Lung (tissue), 12 donors: ENCODE data around the gene JMJD7. TPM values are rescaled to one million over a fixed set of nuclear protein-coding genes. Genes with fewer than 3 reads are reported as not detected.

Experiments
- ATAC-seq: fragments of 200-7000 bp; cut with Tn5 transposase; one replicate; pipeline ENCODE4 v1.9.1; 2020; ENCODE audit warnings: moderate number of reproducible peaks; ENCODE audit not compliant: insufficient read depth, low FRiP score
- DNase-seq, 3 donors: peaks; one replicate each; pipeline ENCODE4 v3.0.0-alpha.2; 2013 to 2017
- H3K27ac ChIP-seq, 2 donors: one replicate each; pipeline ENCODE4 v1.5.1; 2013; ENCODE audit warnings: mild to moderate bottlenecking in 2 of 2, moderate library complexity in 2 of 2, control low read depth in 1 of 2, inconsistent platforms in 1 of 2, low read depth in 1 of 2, low read length in 1 of 2
- H3K27me3 ChIP-seq, 3 donors: one replicate each; pipeline ENCODE4 v1.5.1; 2013; ENCODE audit warnings: low read length in 2 of 3; ENCODE audit not compliant: control insufficient read depth in 3 of 3, insufficient read depth in 3 of 3
- H3K36me3 ChIP-seq, 4 donors: one replicate each; pipeline ENCODE4 v1.5.1; 2013; ENCODE audit warnings: low read length in 4 of 4, mild to moderate bottlenecking in 1 of 4, moderate library complexity in 1 of 4; ENCODE audit not compliant: control insufficient read depth in 4 of 4, insufficient read depth in 4 of 4
- H3K4me1 ChIP-seq, 5 donors: one replicate each; pipeline ENCODE4 v1.5.1; 2013; ENCODE audit warnings: low read length in 5 of 5, mild to moderate bottlenecking in 2 of 5, moderate library complexity in 1 of 5; ENCODE audit not compliant: control insufficient read depth in 5 of 5, insufficient read depth in 5 of 5
- H3K4me3 ChIP-seq: one replicate; pipeline ENCODE4 v1.5.1; 2013; ENCODE audit warnings: mild to moderate bottlenecking, control low read depth, moderate library complexity
- H3K9ac ChIP-seq, 2 donors: one replicate each; pipeline ENCODE4 v1.5.1; 2013; ENCODE audit warnings: low read length in 2 of 2, control low read depth in 1 of 2; ENCODE audit not compliant: insufficient read depth in 1 of 2
- H3K9me3 ChIP-seq, 4 donors: one replicate each; pipeline ENCODE4 v1.5.1; 2013; ENCODE audit warnings: low read length in 3 of 4, mild to moderate bottlenecking in 1 of 4, moderate library complexity in 1 of 4; ENCODE audit not compliant: control insufficient read depth in 4 of 4, insufficient read depth in 3 of 4
- CTCF ChIP-seq: IDR thresholded peaks from 2 replicates; pipeline ENCODE4 v1.5.1; 2012; ENCODE audit warnings: mild to moderate bottlenecking; ENCODE audit errors: control extremely low read depth, extremely low read depth
- WGBS, 2 donors: extraction: QIAGEN DNeasy Blood & Tissue Kit; methylation state at CpG; one replicate each; pipeline ENCODE4 v1.1.7; 2013; 5-methylcytosine and 5-hydroxymethylcytosine counted together
- polyA plus RNA-seq, 2 donors: library from polyadenylated mRNA; stranded (reverse); fragments of 200-250 nt; gene quantifications; one replicate each; pipeline ENCODE4 v1.2.1, GENCODE V29; 2013
- total RNA-seq, 2 donors: library from RNA; depleted of rRNA in 1 of 2; stranded (reverse); fragments of >200 nt in 1 of 2; gene quantifications; one replicate each; pipeline ENCODE4 v1.2.1, GENCODE V29; 2014 to 2021
- donor health status: control.
- donor health status: control.
- donor health status: Bipolar disorder and iron deficiency.
- donor health status: healthy.
- donor health status: DM: yes; HTN: yes; CAD: no.

Gene JMJD7
- total and polyA plus RNA-seq, 4 donors = 13.2 to 28.1 (median 21.3) TPM

DNA sequence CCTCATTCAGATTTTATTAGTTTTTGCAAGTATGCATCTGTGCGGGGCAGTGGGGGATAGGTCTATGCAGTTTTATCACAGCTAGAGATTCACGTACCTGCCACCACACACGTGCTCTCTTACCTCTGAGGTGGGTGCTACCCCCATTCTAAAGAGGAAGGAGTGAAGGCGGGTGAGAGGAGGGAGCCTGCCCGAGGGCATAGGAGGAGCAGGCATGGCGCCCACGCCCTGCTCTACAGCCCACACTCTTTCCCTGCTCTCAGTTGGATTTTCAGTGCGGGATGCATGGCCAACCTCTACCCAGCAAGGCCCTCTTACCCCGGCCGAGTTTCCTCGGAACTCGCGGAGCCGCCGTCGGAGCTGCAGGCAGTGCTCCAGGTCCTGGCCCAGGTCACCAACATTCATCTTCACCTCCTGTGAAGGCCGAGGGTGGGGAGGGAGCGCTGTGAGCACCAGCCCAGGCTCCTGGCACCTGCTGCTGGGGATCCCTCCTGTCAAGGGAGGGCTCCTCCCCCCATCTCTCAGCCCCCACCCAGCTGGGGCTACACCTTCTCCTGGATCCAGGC is 37.7 kb downstream of the JMJD7 start:
- DNase-seq = no peak
- Histone ChIP-seq H3K27ac (no peak overlapping the region), H3K27me3 (no peaks in the 10 kb centered on the region)

DNA sequence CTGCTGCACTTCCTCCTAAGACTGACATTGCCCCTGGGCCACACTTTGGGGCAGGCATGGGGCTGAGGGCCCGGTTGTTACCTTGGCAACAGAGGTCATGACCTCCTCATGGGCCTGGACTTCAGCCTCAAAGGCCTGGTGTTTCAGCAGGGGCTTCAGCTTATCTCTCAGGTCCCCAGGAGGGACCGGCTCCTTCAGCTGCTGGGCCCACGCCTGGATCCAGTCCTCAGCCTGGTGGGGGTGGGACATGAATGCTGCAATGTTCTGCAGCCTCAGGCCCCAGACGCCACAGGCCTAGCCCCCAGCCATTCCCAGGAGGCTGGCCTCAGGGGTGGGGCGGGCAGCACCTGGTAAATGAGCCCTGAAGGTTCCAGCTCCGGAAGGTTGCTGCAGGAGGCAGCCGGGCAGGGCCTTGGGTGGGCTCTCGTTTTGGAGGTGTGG is 38.4 kb downstream of the JMJD7 start:
- Histone ChIP-seq H3K9me3 (no peaks in the 10 kb centered on the region), H3K4me1 (peaks cover 0 to 8% (median 0%) of the 10 kb centered on the region in 5 donors), H3K36me3 (no peaks in the 10 kb centered on the region), H3K27me3 (no peaks in the 10 kb centered on the region), H3K4me3 (no peak overlapping the region), H3K9ac (no peak overlapping the region), H3K27ac (no peak overlapping the region)
- WGBS, 2 donors = 90 to 91% methylated on average over 8 of the region's 8 CpGs
- ATAC-seq (no peak), DNase-seq (no peak)
- no peak for TF ChIP-seq CTCF

More for the DNA sequence above, 37.7 kb downstream of the JMJD7 start:
- Histone ChIP-seq H3K9ac (no peak overlapping the region), H3K4me3 (no peak overlapping the region), H3K4me1 (peaks cover 0 to 8% (median 0%) of the 10 kb centered on the region in 5 donors), H3K9me3 (no peaks in the 10 kb centered on the region), H3K36me3 (no peaks in the 10 kb centered on the region)
- no peak for TF ChIP-seq CTCF
- WGBS, 2 donors = 86% methylated on average over 18 of the region's 18 CpGs
- no peak for ATAC-seq

DNA sequence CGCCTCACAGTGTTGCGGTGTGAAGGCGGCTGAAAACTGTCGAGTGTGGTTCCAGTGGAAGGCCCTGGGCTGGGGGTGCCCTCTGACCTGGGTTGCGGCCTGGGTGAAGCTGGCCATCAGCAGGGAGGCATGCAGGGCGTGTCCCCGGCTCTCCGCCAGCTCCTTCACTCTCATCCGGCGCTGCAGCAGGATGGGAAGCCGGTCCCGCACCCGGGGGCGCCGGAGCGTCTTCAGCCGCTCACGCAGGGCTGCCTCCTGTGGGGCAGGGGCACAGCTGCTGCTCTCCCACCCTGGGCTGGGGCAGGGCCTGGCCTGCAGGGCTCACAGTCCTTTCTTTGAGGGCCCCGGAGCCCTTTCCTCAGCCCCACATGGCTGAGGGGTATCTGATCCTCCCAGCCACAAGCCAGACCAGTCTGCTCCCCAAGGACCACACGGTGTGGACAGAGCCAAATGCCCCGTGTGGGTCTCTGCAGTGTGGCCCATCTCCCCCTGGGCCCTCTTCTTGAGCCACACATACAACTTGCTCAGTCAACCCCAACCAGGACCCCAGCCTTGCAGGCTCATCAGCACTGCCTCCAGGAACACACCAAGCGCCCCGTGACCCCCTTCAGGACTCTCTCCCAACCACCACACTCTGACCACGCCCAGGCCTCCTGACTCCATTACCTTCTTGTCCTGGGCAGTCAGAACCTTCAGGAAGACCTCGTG is 39.1 kb downstream of the JMJD7 start:
- no peaks in the 10 kb centered on the region for H3K9me3 ChIP-seq
- peaks cover 0 to 8% (median 0%) of the 10 kb centered on the region in 5 donors for H3K4me1 ChIP-seq
- H3K4me3 ChIP-seq = no peak overlapping the region
- no peak overlapping the region for H3K27ac ChIP-seq
- no peak for TF ChIP-seq CTCF
- no peaks in the 10 kb centered on the region for H3K36me3 ChIP-seq
- no peak for DNase-seq
- no peaks in the 10 kb centered on the region for H3K27me3 ChIP-seq
- H3K9ac ChIP-seq = no peak overlapping the region
- WGBS, 2 donors = 91 to 93% methylated on average over 25 of the region's 25 CpGs
- no peak for ATAC-seq
